Measurements from ENCODE around the gene TEX26. TPM values are rescaled to one million over a fixed set of nuclear protein-coding genes. Genes with fewer than 3 reads are reported as not detected.

Gene TEX26
- total RNA-seq, 4 donors from 2014 or later: 0.27 TPM; not detected in 3

DNA sequence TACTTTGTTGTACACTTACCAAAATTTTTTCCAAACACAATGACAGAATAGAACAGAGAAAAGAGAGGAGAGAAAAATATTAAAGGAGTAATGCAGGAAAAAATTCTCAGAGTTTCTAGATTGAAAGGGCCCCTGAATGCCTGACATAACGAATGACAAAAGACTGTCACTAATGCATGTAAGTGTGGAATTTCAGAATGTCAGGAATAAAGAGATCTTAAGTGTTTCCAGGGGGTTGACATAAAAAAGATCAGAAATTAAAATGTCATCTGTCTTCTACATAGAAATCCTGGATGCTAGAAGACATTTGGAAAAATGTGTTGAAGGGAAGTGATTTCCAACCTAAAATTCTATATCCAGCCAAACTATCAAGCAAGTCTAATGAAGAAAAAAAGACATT lies 27.2 kb downstream of the TEX26 start:
- WGBS, 2 donors: 75 to 88% methylated on average over 1 of the region's 1 CpG
- no peaks in the 10 kb centered on the region for H3K9me3 ChIP-seq
- H3K36me3 ChIP-seq: no peaks in the 10 kb centered on the region
- no peak for DNase-seq
- TF ChIP-seq, protein P1, sequence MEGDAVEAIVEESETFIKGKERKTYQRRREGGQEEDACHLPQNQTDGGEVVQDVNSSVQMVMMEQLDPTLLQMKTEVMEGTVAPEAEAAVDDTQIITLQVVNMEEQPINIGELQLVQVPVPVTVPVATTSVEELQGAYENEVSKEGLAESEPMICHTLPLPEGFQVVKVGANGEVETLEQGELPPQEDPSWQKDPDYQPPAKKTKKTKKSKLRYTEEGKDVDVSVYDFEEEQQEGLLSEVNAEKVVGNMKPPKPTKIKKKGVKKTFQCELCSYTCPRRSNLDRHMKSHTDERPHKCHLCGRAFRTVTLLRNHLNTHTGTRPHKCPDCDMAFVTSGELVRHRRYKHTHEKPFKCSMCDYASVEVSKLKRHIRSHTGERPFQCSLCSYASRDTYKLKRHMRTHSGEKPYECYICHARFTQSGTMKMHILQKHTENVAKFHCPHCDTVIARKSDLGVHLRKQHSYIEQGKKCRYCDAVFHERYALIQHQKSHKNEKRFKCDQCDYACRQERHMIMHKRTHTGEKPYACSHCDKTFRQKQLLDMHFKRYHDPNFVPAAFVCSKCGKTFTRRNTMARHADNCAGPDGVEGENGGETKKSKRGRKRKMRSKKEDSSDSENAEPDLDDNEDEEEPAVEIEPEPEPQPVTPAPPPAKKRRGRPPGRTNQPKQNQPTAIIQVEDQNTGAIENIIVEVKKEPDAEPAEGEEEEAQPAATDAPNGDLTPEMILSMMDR (IDR thresholded peaks at IDR 0.05): no peak
- no peak for TF ChIP-seq POLR2A (IDR thresholded peaks at IDR 0.05)
- H3K4me1 ChIP-seq: no peaks in the 10 kb centered on the region
- H3K4me3 ChIP-seq (replicated peaks in 1 of 3): no peak overlapping the region
- no peak overlapping the region for H3K27ac ChIP-seq
- H3K27me3 ChIP-seq: no peaks in the 10 kb centered on the region
- intact Hi-C loops (cut with DNase I): no loop called here

DNA sequence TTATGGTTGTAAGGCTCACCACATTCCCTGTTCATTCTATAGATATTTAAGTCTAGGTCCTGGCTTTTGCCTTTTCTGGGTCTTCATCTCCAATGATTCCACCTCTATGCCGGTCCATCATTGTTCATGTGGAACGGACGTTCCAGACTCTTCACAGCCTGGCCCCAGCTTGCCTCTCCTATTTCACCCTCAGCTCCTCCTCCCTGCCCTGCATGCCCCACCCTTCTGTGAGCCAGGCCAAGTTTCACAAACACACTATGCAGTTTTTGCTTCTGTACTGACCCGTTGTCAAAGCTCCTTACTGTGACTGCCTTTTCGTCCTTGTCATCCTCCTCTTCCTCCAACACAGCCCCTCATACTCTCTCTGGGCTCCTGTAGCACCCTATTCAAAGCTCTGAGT lies 31.3 kb downstream of the TEX26 start:
- H3K4me3 ChIP-seq (replicated peaks in 1 of 3): no peak overlapping the region
- H3K9me3 ChIP-seq: no peaks in the 10 kb centered on the region
- DNase-seq: peak; percentile 31 to 47
- intact Hi-C loops (cut with DNase I): no loop called here
- no peaks in the 10 kb centered on the region for H3K27me3 ChIP-seq
- TF ChIP-seq, protein P1 (IDR thresholded peaks at IDR 0.05): no peak
- TF ChIP-seq POLR2A (IDR thresholded peaks at IDR 0.05): no peak
- H3K36me3 ChIP-seq: no peaks in the 10 kb centered on the region
- 12 to 16% methylated on average over 5 of the region's 5 CpGs for WGBS, 2 donors
- H3K27ac ChIP-seq: no peak overlapping the region
- H3K4me1 ChIP-seq: no peaks in the 10 kb centered on the region

DNA sequence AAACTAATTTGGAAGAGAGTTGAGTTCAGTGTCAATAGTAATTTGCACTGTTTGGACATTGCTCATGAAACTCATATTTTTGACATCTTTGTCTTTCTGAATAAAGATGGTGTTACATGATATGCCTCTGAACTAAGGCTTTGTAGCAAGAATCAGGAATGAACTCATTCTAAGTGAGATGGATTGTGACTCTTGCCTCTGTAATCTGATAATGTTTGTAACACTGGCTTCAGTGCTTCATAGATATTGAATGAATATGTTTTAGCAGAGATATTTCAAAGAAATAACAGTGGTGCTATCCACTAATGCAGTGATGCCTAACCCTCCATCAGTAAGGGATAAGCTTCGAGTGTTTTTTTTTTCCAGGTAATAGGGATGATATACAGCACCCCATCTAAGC lies 32.9 kb downstream of the TEX26 start:
- 94 to 100% methylated on average over 1 of the region's 1 CpG for WGBS, 2 donors
- no peaks in the 10 kb centered on the region for H3K4me1 ChIP-seq
- intact Hi-C loops (cut with DNase I): no loop called here
- H3K4me3 ChIP-seq (replicated peaks in 1 of 3): no peak overlapping the region
- DNase-seq: no peak
- no peaks in the 10 kb centered on the region for H3K9me3 ChIP-seq
- TF ChIP-seq POLR2A (IDR thresholded peaks at IDR 0.05): no peak
- TF ChIP-seq, protein P1 (IDR thresholded peaks at IDR 0.05): no peak
- no peaks in the 10 kb centered on the region for H3K36me3 ChIP-seq
- no peaks in the 10 kb centered on the region for H3K27me3 ChIP-seq
- no peak overlapping the region for H3K27ac ChIP-seq

DNA sequence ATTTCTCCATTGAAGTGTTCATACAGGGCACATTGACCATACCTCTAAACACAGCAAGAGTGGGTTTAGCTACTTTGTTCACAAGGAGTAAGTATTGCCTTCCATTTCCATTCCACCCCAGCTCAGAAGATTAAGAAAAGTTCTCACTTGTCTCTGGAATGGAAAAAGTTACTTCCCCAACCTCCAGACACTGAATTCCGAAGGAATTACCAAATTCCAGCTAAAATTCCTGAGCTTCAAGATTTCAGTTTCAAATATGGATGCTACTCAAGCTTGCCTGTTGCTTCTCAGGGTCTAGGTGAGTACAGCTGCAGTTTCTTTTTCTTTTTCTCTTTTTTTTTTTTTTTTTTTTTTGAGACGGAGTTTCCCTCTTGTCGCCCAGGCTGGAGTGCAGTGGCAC lies 33.6 kb downstream of the TEX26 start:
- WGBS, 2 donors: 81 to 92% methylated on average over 3 of the region's 3 CpGs
- intact Hi-C loops (cut with DNase I): no loop called here
- H3K36me3 ChIP-seq: no peaks in the 10 kb centered on the region
- H3K27ac ChIP-seq: no peak overlapping the region
- TF ChIP-seq, protein P1 (IDR thresholded peaks at IDR 0.05): no peak
- TF ChIP-seq POLR2A (IDR thresholded peaks at IDR 0.05): no peak
- no peak for DNase-seq
- H3K4me3 ChIP-seq (replicated peaks in 1 of 3): no peak overlapping the region
- H3K9me3 ChIP-seq: no peaks in the 10 kb centered on the region
- no peaks in the 10 kb centered on the region for H3K4me1 ChIP-seq
- H3K27me3 ChIP-seq: no peaks in the 10 kb centered on the region

DNA sequence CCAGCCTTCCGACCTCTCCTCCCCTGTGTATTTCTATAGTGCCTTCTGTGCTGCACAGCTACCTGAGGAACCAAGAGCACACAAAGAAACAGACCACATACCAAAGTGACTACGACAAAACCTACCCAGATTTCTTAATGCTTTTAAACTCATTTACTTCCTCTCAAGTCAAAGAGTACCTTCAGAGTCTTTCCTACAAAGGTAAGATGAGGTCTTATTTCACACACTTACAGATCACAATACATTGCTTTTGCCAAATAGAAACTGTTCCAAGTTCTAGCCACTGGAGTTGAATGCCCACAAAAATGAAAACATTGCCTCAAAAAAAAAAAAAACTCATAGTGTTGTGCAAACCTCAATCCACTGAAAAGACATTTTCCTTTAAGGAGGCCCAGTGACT lies 36.4 kb downstream of the TEX26 start:
- WGBS, 2 donors: 45 to 54% methylated on average over 2 of the region's 2 CpGs
- Histone ChIP-seq H3K27ac (no peak overlapping the region), H3K27me3 (no peaks in the 10 kb centered on the region), H3K4me1 (peaks cover 0 to 3% of the 10 kb centered on the region in 2 donors), H3K9me3 (no peaks in the 10 kb centered on the region), H3K36me3 (no peaks in the 10 kb centered on the region), H3K4me3 (replicated peaks in 1 of 3) (no peak overlapping the region)
- no peak for DNase-seq
- intact Hi-C loops (cut with DNase I): no loop called here
- no peak for TF ChIP-seq POLR2A (IDR thresholded peaks at IDR 0.05)
- TF ChIP-seq, protein P1 (IDR thresholded peaks at IDR 0.05): no peak
